HL-60 (cell line): ENCODE results near the gene HSPA6.
"Not testable (repeated sequence)": the region's sequence is repeated elsewhere in the genome, so short reads cannot be mapped to it uniquely, and the experiment has no call there.

Source experiments
- DNase-seq, 2 experiments: peaks; one replicate each; pipeline ENCODE4 v3.0.0-alpha.2; 2010 to 2020; ENCODE audit warnings: low read depth in 1 of 2, low spot score in 1 of 2
- H3K27ac ChIP-seq: fragments of 250-450 bp; sonication (Bioruptor Pico); replicated peaks from 2 replicates; pipeline ENCODE4 v1.5.1; 2020; ENCODE audit warnings: mild to moderate bottlenecking, moderate library complexity
- H3K27me3 ChIP-seq: fragments of 250-450 bp; sonication (Bioruptor Pico); 2 replicates; pipeline ENCODE4 v1.5.1; 2021; ENCODE audit warnings: mild to moderate bottlenecking, moderate library complexity; ENCODE audit not compliant: insufficient read depth, poor library complexity, severe bottlenecking
- H3K4me3 ChIP-seq: replicated peaks from 2 replicates; pipeline ENCODE4 v1.5.1; 2011; ENCODE audit warnings: mild to moderate bottlenecking, control low read depth, low read length; ENCODE audit not compliant: insufficient read depth
- GABPA ChIP-seq: IDR thresholded peaks from 2 replicates; pipeline ENCODE4 v1.6.1; 2012; ENCODE audit warnings: low read depth
- POLR2AphosphoS5 ChIP-seq: IDR thresholded peaks from 2 replicates; pipeline ENCODE4 v1.6.1; 2012; ENCODE audit warnings: low read depth
- SPI1 ChIP-seq: IDR thresholded peaks from 2 replicates; pipeline ENCODE4 v1.6.1; 2012; ENCODE audit warnings: low read depth, mild to moderate bottlenecking, borderline replicate concordance
- TF ChIP-seq, protein P1 (sequence below): IDR thresholded peaks from 2 replicates; pipeline ENCODE4 v1.6.1; 2012; ENCODE audit warnings: low read depth; ENCODE audit not compliant: insufficient replicate concordance
- TF ChIP-seq, protein P2 (sequence below): IDR thresholded peaks from one replicate; pipeline ENCODE4 v1.5.1; 2011; ENCODE audit warnings: low read length, control low read depth, inconsistent platforms; ENCODE audit not compliant: insufficient read depth

The HSPA6 gene

DNA sequence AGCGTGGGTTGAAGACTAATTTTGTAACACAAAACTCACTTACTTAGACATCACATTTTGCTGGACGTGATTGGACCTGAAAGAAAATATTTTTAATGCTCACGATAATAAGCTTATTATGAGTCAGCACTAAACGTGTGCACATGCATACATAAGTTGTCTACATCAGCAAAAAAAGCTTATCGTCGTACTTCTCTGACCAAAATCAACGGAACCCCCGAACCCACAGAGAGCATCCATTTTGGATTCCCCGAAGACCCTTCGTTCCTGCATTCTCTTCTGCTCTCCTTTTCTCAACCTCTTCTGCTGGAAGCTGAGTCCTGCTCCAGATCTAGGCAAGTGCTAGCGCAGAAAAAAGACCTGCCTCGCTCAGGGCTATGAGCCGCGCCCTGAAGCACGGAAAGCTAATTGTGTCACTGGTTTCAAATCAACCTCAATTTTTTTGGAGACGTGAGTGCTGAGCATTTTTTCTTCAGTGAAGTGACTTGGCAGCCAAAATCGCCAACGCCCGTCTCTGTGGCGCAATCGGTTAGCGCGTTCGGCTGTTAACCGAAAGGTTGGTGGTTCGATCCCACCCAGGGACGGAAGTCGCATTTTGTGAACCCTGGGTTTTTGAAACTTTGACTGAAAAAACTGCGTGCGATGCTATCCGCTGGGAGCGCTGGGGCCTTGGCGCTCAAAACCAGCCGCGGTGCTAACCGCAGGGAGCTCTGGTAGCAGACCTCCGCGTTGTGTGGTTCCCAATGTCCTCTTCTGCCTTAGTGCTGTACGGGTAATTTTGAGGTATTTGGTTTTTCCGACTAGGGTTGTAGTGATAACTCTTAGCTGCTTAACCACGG lies 15.6 kb downstream of the HSPA6 start:
- Histone ChIP-seq H3K4me3 (peak overlapping the region; percentile 37), H3K27ac (peak overlapping the region; percentile 74)
- TF ChIP-seq SPI1, result peak; percentile 44; the same call in 1 of the 2 replicates
- TF ChIP-seq, protein P1, sequence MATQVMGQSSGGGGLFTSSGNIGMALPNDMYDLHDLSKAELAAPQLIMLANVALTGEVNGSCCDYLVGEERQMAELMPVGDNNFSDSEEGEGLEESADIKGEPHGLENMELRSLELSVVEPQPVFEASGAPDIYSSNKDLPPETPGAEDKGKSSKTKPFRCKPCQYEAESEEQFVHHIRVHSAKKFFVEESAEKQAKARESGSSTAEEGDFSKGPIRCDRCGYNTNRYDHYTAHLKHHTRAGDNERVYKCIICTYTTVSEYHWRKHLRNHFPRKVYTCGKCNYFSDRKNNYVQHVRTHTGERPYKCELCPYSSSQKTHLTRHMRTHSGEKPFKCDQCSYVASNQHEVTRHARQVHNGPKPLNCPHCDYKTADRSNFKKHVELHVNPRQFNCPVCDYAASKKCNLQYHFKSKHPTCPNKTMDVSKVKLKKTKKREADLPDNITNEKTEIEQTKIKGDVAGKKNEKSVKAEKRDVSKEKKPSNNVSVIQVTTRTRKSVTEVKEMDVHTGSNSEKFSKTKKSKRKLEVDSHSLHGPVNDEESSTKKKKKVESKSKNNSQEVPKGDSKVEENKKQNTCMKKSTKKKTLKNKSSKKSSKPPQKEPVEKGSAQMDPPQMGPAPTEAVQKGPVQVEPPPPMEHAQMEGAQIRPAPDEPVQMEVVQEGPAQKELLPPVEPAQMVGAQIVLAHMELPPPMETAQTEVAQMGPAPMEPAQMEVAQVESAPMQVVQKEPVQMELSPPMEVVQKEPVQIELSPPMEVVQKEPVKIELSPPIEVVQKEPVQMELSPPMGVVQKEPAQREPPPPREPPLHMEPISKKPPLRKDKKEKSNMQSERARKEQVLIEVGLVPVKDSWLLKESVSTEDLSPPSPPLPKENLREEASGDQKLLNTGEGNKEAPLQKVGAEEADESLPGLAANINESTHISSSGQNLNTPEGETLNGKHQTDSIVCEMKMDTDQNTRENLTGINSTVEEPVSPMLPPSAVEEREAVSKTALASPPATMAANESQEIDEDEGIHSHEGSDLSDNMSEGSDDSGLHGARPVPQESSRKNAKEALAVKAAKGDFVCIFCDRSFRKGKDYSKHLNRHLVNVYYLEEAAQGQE, result peak; percentile 45
- peak; percentile 35; the same call in 1 of the 2 replicates for TF ChIP-seq POLR2AphosphoS5
- peak; percentile 74 to 92 for DNase-seq
- H3K27me3 ChIP-seq, result not testable (repeated sequence)

DNA sequence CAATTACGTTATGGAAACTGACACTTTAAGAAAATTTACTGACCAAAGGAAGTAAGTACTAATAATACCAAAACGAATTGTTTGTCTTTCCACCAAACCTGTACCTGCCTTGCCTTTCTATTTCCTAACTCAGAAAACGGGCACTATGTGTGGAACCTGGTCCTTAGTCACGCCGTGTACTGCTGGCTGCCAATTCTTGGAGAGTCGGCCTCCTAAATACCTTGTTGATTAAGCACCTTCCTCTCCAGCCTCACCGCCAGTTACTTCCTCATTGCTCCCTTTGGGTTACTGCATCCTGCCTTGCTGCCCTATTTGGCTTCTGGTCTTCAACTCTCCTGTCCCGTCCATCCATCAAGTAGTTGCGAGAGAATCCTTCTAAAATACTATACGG lies 16.2 kb downstream of the HSPA6 start:
- peak overlapping the region; percentile 74 for H3K27ac ChIP-seq
- H3K27me3 ChIP-seq, H3K4me3 ChIP-seq: not testable (repeated sequence)
- DNase-seq, result peak; percentile 50 to 61

DNA sequence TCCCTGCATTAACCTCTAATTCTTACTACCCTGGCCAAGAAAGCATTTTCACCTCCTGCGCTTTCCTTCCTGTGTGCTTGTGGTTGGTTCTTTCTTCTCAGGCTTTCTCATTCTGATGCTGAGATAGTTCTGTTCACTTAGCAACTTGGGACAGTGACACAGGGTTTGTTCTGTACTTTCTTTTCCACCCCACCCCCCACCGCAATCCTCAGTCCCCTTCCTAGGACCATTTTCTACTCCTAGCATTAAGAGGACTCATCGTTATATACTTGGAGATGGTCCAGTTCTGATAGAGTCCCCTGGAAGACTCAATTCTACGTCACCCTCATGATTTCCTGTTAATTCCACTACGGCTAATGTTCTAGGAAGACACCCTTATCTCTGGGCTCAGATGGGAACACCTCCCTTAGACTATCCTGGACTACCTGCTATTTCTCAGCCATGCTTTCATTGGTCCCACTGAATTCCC lies 17.8 kb downstream of the HSPA6 start:
- not testable (repeated sequence) for H3K27me3 ChIP-seq, H3K27ac ChIP-seq, H3K4me3 ChIP-seq, DNase-seq

DNA sequence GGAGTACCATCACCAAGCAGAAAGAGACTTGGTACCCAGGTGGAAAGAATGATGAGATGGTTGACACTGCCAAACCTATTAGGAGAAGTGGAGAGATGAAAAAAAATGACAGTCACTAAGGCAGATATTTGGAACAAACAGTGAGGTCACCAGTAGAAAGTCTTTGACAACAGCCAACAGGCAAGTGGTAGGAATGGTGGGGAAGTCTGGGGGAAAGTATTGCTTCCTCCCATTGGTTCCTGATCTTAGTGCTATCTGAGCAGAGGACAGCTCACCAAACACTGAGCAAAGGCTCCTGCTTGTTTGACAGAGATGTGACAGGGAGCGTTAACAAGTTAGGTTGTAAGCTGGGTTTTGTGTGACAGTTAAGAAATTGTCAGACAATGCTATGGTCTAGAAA lies 18.8 kb downstream of the HSPA6 start:
- not testable (repeated sequence) for H3K4me3 ChIP-seq, H3K27me3 ChIP-seq, DNase-seq, H3K27ac ChIP-seq

DNA sequence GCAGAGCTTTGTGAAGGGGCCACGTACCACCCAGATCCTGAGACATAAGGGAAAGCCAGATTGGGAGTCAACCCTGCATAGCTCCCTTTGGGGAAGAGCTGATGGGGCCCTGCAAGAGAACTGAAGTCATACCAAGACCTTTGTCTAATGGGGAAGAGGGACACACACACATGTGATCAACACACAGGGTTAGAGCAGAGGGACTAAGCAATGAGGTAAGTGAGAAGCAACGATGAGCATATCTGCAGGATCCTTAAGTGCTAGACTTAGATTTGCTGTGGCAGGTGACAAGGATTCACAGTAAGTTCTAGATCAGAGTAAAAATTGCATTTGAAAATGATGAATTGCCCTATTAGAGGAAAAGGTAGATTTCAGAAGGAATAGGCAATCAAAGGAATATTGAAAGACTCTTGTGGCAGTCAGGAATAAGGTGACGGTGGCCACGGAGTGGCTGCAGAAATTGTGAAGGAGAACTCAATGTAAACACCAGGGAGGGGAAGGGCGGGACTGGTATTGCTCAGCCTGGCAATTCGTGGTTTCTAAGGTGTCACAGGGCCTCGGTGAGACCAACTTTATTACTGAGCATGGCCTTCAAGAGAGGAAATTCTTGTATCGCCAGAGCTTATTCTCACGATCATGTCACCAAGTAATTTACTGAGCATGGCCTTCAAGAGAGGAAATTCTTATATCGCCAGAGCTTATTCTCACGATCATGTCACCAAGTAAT lies 20.8 kb downstream of the HSPA6 start:
- H3K27me3 ChIP-seq, DNase-seq, H3K27ac ChIP-seq, H3K4me3 ChIP-seq: not testable (repeated sequence)

DNA sequence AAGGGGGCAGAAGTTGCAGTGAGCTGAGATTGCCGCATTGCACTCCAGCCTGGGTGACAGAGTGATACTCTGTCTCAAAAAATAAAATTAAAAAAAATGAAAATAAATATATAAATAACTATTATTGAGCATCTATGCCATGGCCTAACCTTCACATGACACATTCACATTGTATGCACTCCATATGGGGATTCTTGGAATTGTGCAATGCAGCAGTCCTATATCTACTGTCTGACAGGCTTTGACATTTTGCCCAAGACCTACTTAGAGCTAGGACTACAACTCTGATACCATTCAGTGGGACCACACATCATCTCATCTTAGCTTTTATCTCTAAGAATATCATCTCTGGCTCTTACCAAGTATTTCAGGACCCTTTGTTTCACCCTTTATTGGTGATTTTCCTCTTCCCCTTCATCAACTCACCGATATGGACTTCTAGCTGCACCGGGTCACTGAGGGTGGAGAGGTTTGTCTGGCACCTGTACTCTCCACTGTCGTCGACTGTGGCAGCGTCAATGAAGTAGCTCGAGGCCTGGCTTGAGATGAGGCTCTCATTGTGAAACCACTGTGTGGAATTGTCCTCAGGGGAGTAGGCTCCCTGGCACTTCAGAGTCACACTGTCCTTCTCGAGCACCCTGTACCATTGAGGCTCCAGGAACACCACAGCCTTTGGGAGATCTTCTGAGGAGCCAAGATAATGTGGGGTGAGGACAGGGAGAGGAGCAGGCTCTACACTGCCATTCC lies 23.8 kb downstream of the HSPA6 start:
- DNase-seq, result not testable (repeated sequence)

DNA sequence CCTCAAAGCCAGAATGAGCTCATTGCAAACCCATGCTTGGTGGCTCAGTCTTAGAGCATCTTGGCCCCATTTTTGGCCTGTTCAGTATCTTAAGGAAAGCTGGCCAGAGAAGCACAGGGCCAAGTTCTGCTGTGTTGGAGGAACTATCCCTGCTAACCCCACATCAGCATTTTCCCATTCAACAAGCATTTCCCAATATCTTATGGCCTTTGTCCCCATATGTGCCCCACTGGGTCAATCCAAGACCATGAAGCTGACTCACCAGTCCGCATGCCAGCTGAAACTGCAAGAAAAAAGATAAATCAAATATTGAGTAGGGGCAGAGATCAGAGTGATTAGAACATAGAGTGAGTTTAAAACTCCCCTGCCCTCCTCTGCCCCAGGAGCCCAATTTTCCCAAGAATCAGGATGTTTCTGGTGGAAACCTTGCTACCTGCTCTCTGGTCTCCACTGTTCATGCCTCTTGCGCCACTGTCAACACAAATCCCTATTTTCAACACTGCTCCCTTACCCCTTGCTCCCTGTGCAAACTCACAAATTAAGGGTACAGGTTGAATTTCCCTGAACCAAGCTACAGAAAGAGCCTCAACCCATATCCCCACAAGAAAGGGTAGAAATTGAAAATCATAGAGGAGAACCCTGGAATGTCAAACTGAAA lies 24.5 kb downstream of the HSPA6 start:
- not testable (repeated sequence) for H3K4me3 ChIP-seq, H3K27ac ChIP-seq, H3K27me3 ChIP-seq, DNase-seq

More for the DNA sequence above, 23.8 kb downstream of the HSPA6 start:
- not testable (repeated sequence) for H3K27ac ChIP-seq, H3K27me3 ChIP-seq, H3K4me3 ChIP-seq

DNA sequence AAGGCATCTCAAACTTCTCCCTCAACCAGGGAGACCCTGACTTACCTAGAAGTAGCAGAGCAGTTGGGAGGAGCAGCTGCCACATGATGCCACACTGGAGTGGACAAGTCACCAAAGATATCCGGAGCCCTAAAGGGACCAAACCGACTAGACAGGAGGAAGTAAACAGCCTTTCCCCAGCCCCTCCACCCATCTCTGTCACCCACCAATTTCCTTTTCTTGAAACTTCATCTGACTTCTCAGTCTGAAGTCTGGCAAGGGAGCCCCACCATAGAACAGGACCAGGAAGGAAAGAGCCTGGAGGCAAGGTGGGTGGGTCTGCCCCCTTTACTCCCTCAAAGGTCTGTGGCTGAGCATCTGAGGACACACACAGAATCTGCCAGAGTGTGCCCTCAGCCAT lies 25.3 kb downstream of the HSPA6 start, which contains the start of gene FCGR3A:
TSS of gene FCGR3A (minus strand) at position 167 of the 400 bp plus-strand sequence. CDS start at position 85, 82 bp downstream.
- TF ChIP-seq SPI1, result no peak
- TF ChIP-seq POLR2AphosphoS5, result no peak
- TF ChIP-seq, protein P2, sequence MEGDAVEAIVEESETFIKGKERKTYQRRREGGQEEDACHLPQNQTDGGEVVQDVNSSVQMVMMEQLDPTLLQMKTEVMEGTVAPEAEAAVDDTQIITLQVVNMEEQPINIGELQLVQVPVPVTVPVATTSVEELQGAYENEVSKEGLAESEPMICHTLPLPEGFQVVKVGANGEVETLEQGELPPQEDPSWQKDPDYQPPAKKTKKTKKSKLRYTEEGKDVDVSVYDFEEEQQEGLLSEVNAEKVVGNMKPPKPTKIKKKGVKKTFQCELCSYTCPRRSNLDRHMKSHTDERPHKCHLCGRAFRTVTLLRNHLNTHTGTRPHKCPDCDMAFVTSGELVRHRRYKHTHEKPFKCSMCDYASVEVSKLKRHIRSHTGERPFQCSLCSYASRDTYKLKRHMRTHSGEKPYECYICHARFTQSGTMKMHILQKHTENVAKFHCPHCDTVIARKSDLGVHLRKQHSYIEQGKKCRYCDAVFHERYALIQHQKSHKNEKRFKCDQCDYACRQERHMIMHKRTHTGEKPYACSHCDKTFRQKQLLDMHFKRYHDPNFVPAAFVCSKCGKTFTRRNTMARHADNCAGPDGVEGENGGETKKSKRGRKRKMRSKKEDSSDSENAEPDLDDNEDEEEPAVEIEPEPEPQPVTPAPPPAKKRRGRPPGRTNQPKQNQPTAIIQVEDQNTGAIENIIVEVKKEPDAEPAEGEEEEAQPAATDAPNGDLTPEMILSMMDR, result no peak
- TF ChIP-seq, protein P1, result no peak
- TF ChIP-seq GABPA, result no peak
- Histone ChIP-seq H3K27ac (no peak within 1 kb of the TSS), H3K4me3 (no peak within 1 kb of the TSS), H3K27me3 (no peaks in the 10 kb centered on the region)
- DNase-seq, result no peak
